GM15510 (cell line): ENCODE measurements around the gene UMPS.

ENCODE experiments used
- POLR2A ChIP-seq: IDR thresholded peaks from 3 replicates; pipeline ENCODE4 v1.6.1; 2011; ENCODE audit warnings: borderline replicate concordance; ENCODE audit not compliant: insufficient read length; ENCODE audit errors: extremely low read depth

UMPS gene

GRCh38 chr3:124730129-124730940 is at the start of gene UMPS:
UMPS (plus strand) TSS chr3:124730452; CDS start chr3:124730472, 20 bp downstream.
- peak; percentile 94 for TF ChIP-seq POLR2A

GRCh38 chr3:124680521-124680920 is 49.7 kb upstream of the UMPS start:
- no peak for TF ChIP-seq POLR2A

- no peak for TF ChIP-seq POLR2A
These were observed 48.0 kb upstream of the UMPS start for GRCh38 chr3:124682263-124682662.

GRCh38 chr3:124684459-124684858 is 45.8 kb upstream of the UMPS start:
- no peak for TF ChIP-seq POLR2A

- no peak for TF ChIP-seq POLR2A
These were observed 45.2 kb upstream of the UMPS start for GRCh38 chr3:124685067-124685466.

GRCh38 chr3:124685481-124685880 is 44.8 kb upstream of the UMPS start:
- TF ChIP-seq POLR2A: no peak

- no peak for TF ChIP-seq POLR2A
These were observed 44.1 kb upstream of the UMPS start for GRCh38 chr3:124686028-124686670.

GRCh38 chr3:124688581-124689454 is 41.4 kb upstream of the UMPS start:
- TF ChIP-seq POLR2A: no peak

- TF ChIP-seq POLR2A: no peak
These were observed 38.7 kb upstream of the UMPS start for GRCh38 chr3:124691599-124691998.

- no peak for TF ChIP-seq POLR2A
These were observed 35.8 kb upstream of the UMPS start for GRCh38 chr3:124694486-124694885.

GRCh38 chr3:124695369-124695768 is 34.9 kb upstream of the UMPS start:
- no peak for TF ChIP-seq POLR2A

GRCh38 chr3:124696006-124696405 is 34.2 kb upstream of the UMPS start:
- no peak for TF ChIP-seq POLR2A

- no peak for TF ChIP-seq POLR2A
These were observed 33.0 kb upstream of the UMPS start for GRCh38 chr3:124697302-124697701.

GRCh38 chr3:124698030-124698770 is 32.1 kb upstream of the UMPS start:
- no peak for TF ChIP-seq POLR2A
